H1 (cell line): ENCODE results near the gene HECTD4. TPM values are rescaled to one million over a fixed set of nuclear protein-coding genes. Genes with fewer than 3 reads are reported as not detected.

Experiments
- CTCF ChIA-PET: fragments of 300-600 bp; sonication (Branson Sonifier 250); formaldehyde crosslinking; loops from one replicate; lab custom pipeline; 2021; ENCODE audit not compliant: partially characterized antibody; lab: Charles Lee
- POLR2A ChIA-PET: fragments of 300-600 bp; sonication (Branson Sonifier 250); formaldehyde crosslinking; loops from one replicate; lab custom pipeline; 2021; ENCODE audit warnings: inconsistent platforms; ENCODE audit not compliant: partially characterized antibody; lab: Charles Lee
- DNase-seq, 2 experiments: peaks; one replicate each; pipeline versions ENCODE4 v3.0.0 to v3.0.0-alpha.2; 2010 to 2022; ENCODE audit warnings: low spot score in 2 of 2, low read depth in 1 of 2, mixed read lengths in 1 of 2
- FAIRE-seq: peaks from 2 replicates; lab custom pipeline; 2011; peaks lifted over from hg19 to GRCh38; lab: Jason Lieb, UNC
- H2AFZ ChIP-seq: 2 replicates; pipeline ENCODE4 v1.8.1; 2012; ENCODE audit warnings: low read length, inconsistent platforms
- H2AK5ac ChIP-seq: 2 replicates; pipeline ENCODE4 v1.6.1; 2013; ENCODE audit warnings: low read depth, low read length
- H2BK120ac ChIP-seq: replicated peaks from 2 replicates; pipeline ENCODE3; 2013; ENCODE audit warnings: low read depth, low read length, inconsistent platforms
- H2BK12ac ChIP-seq: 2 replicates; pipeline ENCODE4 v1.6.1; 2013; ENCODE audit warnings: low read depth, low read length
- H2BK15ac ChIP-seq: 2 replicates; pipeline ENCODE4 v1.6.1; 2013; ENCODE audit warnings: low read length
- H2BK20ac ChIP-seq: 2 replicates; pipeline ENCODE4 v1.6.1; 2013; ENCODE audit warnings: low read length
- H2BK5ac ChIP-seq: 2 replicates; pipeline ENCODE4 v1.6.1; 2013; ENCODE audit warnings: low read depth, low read length
- H3K14ac ChIP-seq: 2 replicates; pipeline ENCODE4 v1.6.1; 2013; ENCODE audit warnings: inconsistent platforms; ENCODE audit not compliant: insufficient read length
- H3K18ac ChIP-seq: 2 replicates; pipeline ENCODE4 v1.6.1; 2013; ENCODE audit warnings: low read length; ENCODE audit errors: extremely low read depth
- H3K23ac ChIP-seq: 2 replicates; pipeline ENCODE4 v1.6.1; 2013; ENCODE audit warnings: inconsistent platforms; ENCODE audit not compliant: insufficient read length
- H3K23me2 ChIP-seq: 2 replicates; pipeline ENCODE4 v1.6.1; 2013; ENCODE audit warnings: low read depth, low read length
- H3K27ac ChIP-seq: 2 replicates; pipeline ENCODE4 v1.6.1; 2011; ENCODE audit warnings: low read depth, low read length, inconsistent platforms
- H3K27me3 ChIP-seq, 4 experiments: replicated peaks in 1 of 4; 1 replicate in 1 of 4; 2 replicates in 3 of 4; pipeline versions ENCODE4 v1.6.1 to v1.8.1; 2011 to 2013; ENCODE audit warnings: low read length in 3 of 4, mild to moderate bottlenecking in 3 of 4, inconsistent platforms in 2 of 4, mixed read lengths in 2 of 4, moderate library complexity in 1 of 4; ENCODE audit not compliant: control insufficient read depth in 3 of 4, insufficient read depth in 3 of 4; ENCODE audit errors: extremely low read depth in 1 of 4
- H3K36me3 ChIP-seq, 4 experiments: 2 replicates each; pipeline versions ENCODE4 v1.6.1 to v1.8.1; 2011 to 2013; ENCODE audit warnings: mild to moderate bottlenecking in 4 of 4, low read length in 3 of 4, moderate library complexity in 2 of 4, control low read depth in 1 of 4, inconsistent platforms in 1 of 4; ENCODE audit not compliant: insufficient read depth in 4 of 4, control insufficient read depth in 2 of 4
- H3K4ac ChIP-seq: replicated peaks from 2 replicates; pipeline ENCODE3; 2013; ENCODE audit warnings: low read length, low read depth, mixed read lengths, inconsistent platforms; ENCODE audit not compliant: insufficient read length
- H3K4me1 ChIP-seq, 4 experiments: replicated peaks in 1 of 4; 1 replicate in 1 of 4; 2 replicates in 3 of 4; pipeline versions ENCODE4 v1.6.1 to v1.8.1; 2011 to 2013; ENCODE audit warnings: low read length in 3 of 4, inconsistent platforms in 2 of 4, mixed read lengths in 1 of 4; ENCODE audit not compliant: insufficient read depth in 4 of 4, control insufficient read depth in 3 of 4
- H3K4me2 ChIP-seq, 2 experiments: 2 replicates each; pipeline versions ENCODE4 v1.6.1 to v1.8.1; 2011 to 2013; ENCODE audit warnings: low read depth in 2 of 2, low read length in 2 of 2, control low read depth in 1 of 2, inconsistent platforms in 1 of 2, mild to moderate bottlenecking in 1 of 2; ENCODE audit not compliant: insufficient read depth in 1 of 2
- H3K4me3 ChIP-seq, 4 experiments: fragments of 200-600, 300-600 bp in 1 of 4; sonication (generic), shearing (Covaris generic), sonication (Bioruptor Twin) in 1 of 4; 2 replicates each; pipeline versions ENCODE4 v1.5.1 to v1.8.1; 2011 to 2016; ENCODE audit warnings: low read length in 4 of 4, low read depth in 3 of 4, control low read depth in 2 of 4, inconsistent platforms in 2 of 4, mild to moderate bottlenecking in 2 of 4, mixed read lengths in 1 of 4, moderate library complexity in 1 of 4; ENCODE audit not compliant: insufficient read depth in 2 of 4; ENCODE audit errors: extremely low read depth in 1 of 4
- H3K56ac ChIP-seq: replicated peaks from 2 replicates; pipeline ENCODE3; 2013; ENCODE audit warnings: low read depth, mild to moderate bottlenecking, mixed read lengths, low read length, inconsistent platforms; ENCODE audit not compliant: insufficient read length
- H3K79me1 ChIP-seq: 2 replicates; pipeline ENCODE4 v1.6.1; 2013; ENCODE audit warnings: low read depth, low read length, control low read depth
- H3K79me2 ChIP-seq, 2 experiments: 2 replicates each; pipeline versions ENCODE4 v1.6.1 to v1.8.1; 2012 to 2013; ENCODE audit warnings: low read length in 2 of 2, mild to moderate bottlenecking in 2 of 2, inconsistent platforms in 1 of 2; ENCODE audit not compliant: insufficient read depth in 2 of 2, control insufficient read depth in 1 of 2
- H3K9ac ChIP-seq, 4 experiments: replicated peaks in 1 of 4; 1 replicate in 1 of 4; 2 replicates in 3 of 4; pipeline versions ENCODE4 v1.6.1 to v1.8.1; 2011 to 2013; ENCODE audit warnings: low read depth in 3 of 4, low read length in 3 of 4, control low read depth in 2 of 4, mild to moderate bottlenecking in 2 of 4, moderate library complexity in 2 of 4, inconsistent platforms in 1 of 4; ENCODE audit errors: extremely low read depth in 1 of 4
- H3K9me3 ChIP-seq, 2 experiments: 2 replicates each; pipeline versions ENCODE4 v1.6.1 to v1.8.1; 2012 to 2013; ENCODE audit warnings: mild to moderate bottlenecking in 2 of 2, moderate library complexity in 2 of 2, control low read depth in 1 of 2, inconsistent platforms in 1 of 2, low read depth in 1 of 2, low read length in 1 of 2, mixed read lengths in 1 of 2; ENCODE audit not compliant: insufficient read depth in 2 of 2
- H4K20me1 ChIP-seq, 2 experiments: replicated peaks in 1 of 2; 2 replicates each; pipeline versions ENCODE3 to v1.8.1; 2011 to 2013; ENCODE audit warnings: inconsistent platforms in 2 of 2, low read length in 2 of 2, mild to moderate bottlenecking in 1 of 2; ENCODE audit not compliant: insufficient read depth in 2 of 2, control insufficient read depth in 1 of 2
- H4K5ac ChIP-seq: 2 replicates; pipeline ENCODE4 v1.6.1; 2013; ENCODE audit warnings: low read length, low read depth, mixed read lengths, inconsistent platforms; ENCODE audit not compliant: insufficient read length
- H4K8ac ChIP-seq: 2 replicates; pipeline ENCODE4 v1.8.0; 2013; ENCODE audit warnings: mild to moderate bottlenecking, moderate library complexity, low read length, inconsistent platforms; ENCODE audit not compliant: insufficient read depth; ENCODE audit errors: extremely low read depth
- H4K91ac ChIP-seq: replicated peaks from 2 replicates; pipeline ENCODE3; 2013; ENCODE audit warnings: low read length, mixed read lengths, inconsistent platforms; ENCODE audit not compliant: insufficient read length
- BRCA1 ChIP-seq: IDR thresholded peaks from 2 replicates; pipeline ENCODE4 v1.6.1; 2012; ENCODE audit warnings: low read depth, low read length, improper control_type of control experiment
- FOSL1 ChIP-seq: IDR thresholded peaks from 2 replicates; pipeline ENCODE4 v1.6.1; 2011; ENCODE audit warnings: mild to moderate bottlenecking, low read depth, low read length, moderate library complexity; ENCODE audit not compliant: insufficient read depth
- GTF2F1 ChIP-seq: IDR thresholded peaks from 2 replicates; pipeline ENCODE4 v1.6.1; 2012; ENCODE audit warnings: low read depth, low read length, improper control_type of control experiment, borderline replicate concordance
- JUN ChIP-seq: IDR thresholded peaks from 2 replicates; pipeline ENCODE4 v1.6.1; 2011; ENCODE audit warnings: low read depth, mild to moderate bottlenecking, improper control_type of control experiment, low read length
- KDM4A ChIP-seq: IDR thresholded peaks from one replicate; pipeline ENCODE4 v1.7.1; 2012; ENCODE audit warnings: low read depth, mild to moderate bottlenecking, moderate library complexity, low read length, inconsistent platforms; ENCODE audit not compliant: severe bottlenecking
- MAFK ChIP-seq: IDR thresholded peaks from 2 replicates; pipeline ENCODE4 v1.6.1; 2012; ENCODE audit warnings: low read depth, mild to moderate bottlenecking, improper control_type of control experiment, low read length
- MAX ChIP-seq: IDR thresholded peaks from 2 replicates; pipeline ENCODE4 v1.6.1; 2012; ENCODE audit warnings: inconsistent platforms
- PHF8 ChIP-seq: fragments of 200-600 bp; sonication (generic); conservative IDR thresholded peaks from 2 replicates; pipeline ENCODE4 v1.7.1; 2012; ENCODE audit warnings: low read depth, mild to moderate bottlenecking, inconsistent platforms, low read length, moderate library complexity
- POU5F1 ChIP-seq: IDR thresholded peaks from 2 replicates; pipeline ENCODE4 v1.6.1; 2011; ENCODE audit warnings: low read depth, mild to moderate bottlenecking, low read length, moderate library complexity
- RAD21 ChIP-seq, 2 experiments: IDR thresholded peaks in 1 of 2; conservative IDR thresholded peaks in 1 of 2; 2 replicates each; pipeline ENCODE4 v1.6.1; 2011; ENCODE audit warnings: low read depth in 2 of 2, low read length in 2 of 2, improper control_type of control experiment in 1 of 2, inconsistent platforms in 1 of 2, mild to moderate bottlenecking in 1 of 2, moderate library complexity in 1 of 2
- RFX5 ChIP-seq: IDR thresholded peaks from 2 replicates; pipeline ENCODE4 v1.6.1; 2011; ENCODE audit warnings: low read depth, low read length, improper control_type of control experiment, borderline replicate concordance
- SIN3A ChIP-seq, 2 experiments: IDR thresholded peaks in 1 of 2; conservative IDR thresholded peaks in 1 of 2; 2 replicates each; pipeline ENCODE4 v1.6.1; 2011 to 2012; ENCODE audit warnings: low read length in 2 of 2, improper control_type of control experiment in 1 of 2, low read depth in 1 of 2, mild to moderate bottlenecking in 1 of 2
- SP4 ChIP-seq: IDR thresholded peaks from 2 replicates; pipeline ENCODE4 v1.6.1; 2012; ENCODE audit warnings: low read length, inconsistent platforms
- TAF7 ChIP-seq: optimal IDR thresholded peaks from 2 replicates; pipeline ENCODE3; 2011; ENCODE audit warnings: low read depth, mild to moderate bottlenecking, inconsistent platforms, low read length, moderate library complexity, borderline replicate concordance
- WGBS, 2 experiments: shearing (Covaris generic) in 1 of 2; methylation state at CpG; one replicate each; pipeline versions ENCODE4 v1.1.6 to v1.1.7; 2013 to 2015; ENCODE audit warnings: low lambda C conversion rate in 2 of 2, mixed read lengths in 2 of 2, inconsistent platforms in 1 of 2, low coverage in 1 of 2, missing lambda C conversion rate in 1 of 2; ENCODE audit not compliant: insufficient replicate concordance in 2 of 2, insufficient coverage in 1 of 2, insufficient read length in 1 of 2; ENCODE audit errors: extremely low coverage in 1 of 2, missing lambda C conversion rate in 1 of 2; 5-methylcytosine and 5-hydroxymethylcytosine counted together
- polyA plus RNA-seq, 7 experiments: library from polyadenylated mRNA; depleted of rRNA in 3 of 7; stranded (reverse) in 5 of 7; unstranded in 2 of 7; fragments of >200 nt in 5 of 7; fragments of 200-250 nt in 2 of 7; gene quantifications; 1 replicate in 5 of 7; 2 replicates in 1 of 7; 4 replicates in 1 of 7; pipeline versions ENCODE4 v1.2.1 to v1.2.3, GENCODE V29; 2011 to 2013; ENCODE audit warnings: missing spikeins in 2 of 7, mixed read lengths in 2 of 7
- total RNA-seq: library from RNA; stranded (reverse); fragmentation: NEBNext Ultra II Directional; extraction: Animal tissue kit (Norgen Biotek cat#: 25700); gene quantifications from 2 replicates; pipeline ENCODE4 v1.2.1, GENCODE V29; 2021

HECTD4 gene
- total and polyA plus RNA-seq, 2 of the 8 experiments (the other 6 are each of a cell fraction or from before 2014, with no cell fraction given): 6.5 to 33.7 TPM

- H2BK12ac ChIP-seq: no peak overlapping the region
- H3K18ac ChIP-seq: no peak overlapping the region
- no peak overlapping the region for H2AK5ac ChIP-seq
- H4K5ac ChIP-seq: no peak overlapping the region
- no peak overlapping the region; a peak in 1 of 7 replicates for H3K9ac ChIP-seq
- no peaks in the 10 kb centered on the region for H3K4me1 ChIP-seq
- no peak overlapping the region for H3K4me2 ChIP-seq
- H4K91ac ChIP-seq: no peak overlapping the region
- H3K27me3 ChIP-seq: no peaks in the 10 kb centered on the region
- no peak overlapping the region for H3K23ac ChIP-seq
- no peaks in the 10 kb centered on the region for H3K36me3 ChIP-seq
- no peak overlapping the region for H2BK5ac ChIP-seq
- POLR2A ChIA-PET: no interaction called here
- FAIRE-seq (no peak), DNase-seq (no peak)
- WGBS, 2 experiments: 96% methylated on average over 4 of the region's 4 CpGs; no CpG with 5 or more reads in 1 of the 2 experiments
- H3K79me2 ChIP-seq: peaks cover 0 to 5% of the 10 kb centered on the region in 2 experiments; a peak in 2 of 4 replicates
- H3K14ac ChIP-seq: no peak overlapping the region
- H3K9me3 ChIP-seq: no peaks in the 10 kb centered on the region
- CTCF ChIA-PET: interaction anchor here (1.1 kb wide), 1 partner anchor 12 kb away, joined by 3 read pairs; no protein-coding TSS in a partner anchor
- H2AFZ ChIP-seq: no peak overlapping the region
- no peaks in the 10 kb centered on the region for H3K23me2 ChIP-seq
- H2BK120ac ChIP-seq: no peak overlapping the region
- H3K4ac ChIP-seq: no peak overlapping the region
- H3K56ac ChIP-seq: no peak overlapping the region
- no peaks in the 10 kb centered on the region for H4K20me1 ChIP-seq
- no peak overlapping the region for H4K8ac ChIP-seq
- H2BK20ac ChIP-seq: no peak overlapping the region
- no peaks in the 10 kb centered on the region for H3K79me1 ChIP-seq
- no peak overlapping the region for H3K27ac ChIP-seq
- H3K4me3 ChIP-seq: no peak overlapping the region
- H2BK15ac ChIP-seq: no peak overlapping the region
- TF ChIP-seq TAF7: no peak
- no peak for TF ChIP-seq SP4
- TF ChIP-seq GTF2F1: no peak
- no peak for TF ChIP-seq MAX
- TF ChIP-seq JUN: no peak
- no peak for TF ChIP-seq RAD21 (IDR thresholded peaks at IDR 0.05 in 1 of 2, conservative IDR thresholded peaks at IDR 0.05 in 1 of 2; ENCODE audit: low read depth in 2 of 2, low read length in 2 of 2)
- no peak for TF ChIP-seq FOSL1
- no peak for TF ChIP-seq MAFK
- TF ChIP-seq RFX5: no peak
- no peak for TF ChIP-seq KDM4A
- TF ChIP-seq SIN3A (conservative IDR thresholded peaks at IDR 0.05 in 1 of 2, IDR thresholded peaks at IDR 0.05 in 1 of 2; ENCODE audit: low read depth in 1 of 2, low read length in 2 of 2): no peak
- no peak for TF ChIP-seq BRCA1
- no peak for TF ChIP-seq PHF8
- no peak for TF ChIP-seq POU5F1
Observed at GRCh38 chr12:112330706-112331105, 51.5 kb downstream of the HECTD4 start.
